K562 (cell line): ENCODE results near the gene BANF2. TPM values are rescaled to one million over a fixed set of nuclear protein-coding genes. Genes with fewer than 3 reads are reported as not detected.

Source experiments
- ARID1B ChIP-seq: fragments of 450-650 bp; IDR thresholded peaks from 2 replicates; pipeline ENCODE4 v1.6.1; 2016; ENCODE audit warnings: antibody characterized with exemption, mild to moderate bottlenecking, inconsistent platforms
- CBX1 ChIP-seq: sonication (generic); IDR thresholded peaks from 2 replicates; pipeline ENCODE4 v1.6.1; 2016; ENCODE audit warnings: antibody characterized with exemption, low read depth, mild to moderate bottlenecking
- CEBPZ ChIP-seq: fragments of 150-350 bp; IDR thresholded peaks from 2 replicates; pipeline ENCODE4 v1.6.1; 2014; ENCODE audit warnings: low read depth, mild to moderate bottlenecking, low read length, borderline replicate concordance
- CTCF ChIP-seq, 3 experiments: IDR thresholded peaks in 2 of 3; conservative IDR thresholded peaks in 1 of 3; 2 replicates each; pipeline ENCODE4 v1.5.1; 2011 to 2012; ENCODE audit warnings: low read length in 3 of 3, mild to moderate bottlenecking in 3 of 3, control low read depth in 2 of 3, improper control_type of control experiment in 1 of 3, inconsistent platforms in 1 of 3, low read depth in 1 of 3, mixed read lengths in 1 of 3, moderate library complexity in 1 of 3; ENCODE audit not compliant: insufficient read depth in 2 of 3
- MBD2 ChIP-seq: sonication (generic); IDR thresholded peaks from 2 replicates; pipeline ENCODE4 v1.6.1; 2016; ENCODE audit warnings: low read depth, borderline replicate concordance
- NEUROD1 ChIP-seq: fragments of 150-350 bp; IDR thresholded peaks from 2 replicates; pipeline ENCODE4 v1.6.1; 2014; ENCODE audit warnings: borderline replicate concordance, low read length, low read depth; ENCODE audit not compliant: partially characterized antibody
- PHF8 ChIP-seq: fragments of 200-600 bp; sonication (generic); IDR thresholded peaks from 2 replicates; pipeline ENCODE4 v1.6.1; 2012; ENCODE audit warnings: mixed run types, mild to moderate bottlenecking, inconsistent platforms, low read length, moderate library complexity, borderline replicate concordance
- RBBP5 ChIP-seq: fragments of 200-600 bp; sonication (generic); IDR thresholded peaks from 2 replicates; pipeline ENCODE4 v1.6.1; 2012; ENCODE audit warnings: borderline replicate concordance, mild to moderate bottlenecking, low read length, control low read depth, inconsistent platforms; ENCODE audit not compliant: insufficient read depth, poor library complexity, severe bottlenecking
- TCF15 ChIP-seq: fragments of 250-450 bp; sonication (Bioruptor Pico); IDR thresholded peaks from 2 replicates; pipeline ENCODE4 v1.8.0; 2022; ENCODE audit warnings: moderate library complexity, mild to moderate bottlenecking, inconsistent platforms
- ZBTB9 ChIP-seq: fragments of 450-650 bp; formaldehyde crosslinking; IDR thresholded peaks from 2 replicates; pipeline ENCODE4 v1.4.0; 2020; ENCODE audit warnings: mild to moderate bottlenecking, moderate library complexity
- ZNF444 ChIP-seq: fragments of 250-450 bp; sonication (Bioruptor Pico); IDR thresholded peaks from 2 replicates; pipeline ENCODE4 v1.4.0; 2020; ENCODE audit warnings: mild to moderate bottlenecking, moderate library complexity
- ZNF507 ChIP-seq: conservative IDR thresholded peaks from 2 replicates; pipeline ENCODE4 v1.6.1; 2017; ENCODE audit warnings: missing genetic modification characterization, missing compliant biosample characterization
- polyA plus RNA-seq, 8 experiments: library from polyadenylated mRNA; depleted of rRNA in 4 of 8; stranded (reverse) in 5 of 8; unstranded in 3 of 8; fragments of >200 nt; fragmentation: Nextera tagmentation in 2 of 8; fragmentation: Illumina TruSeq in 1 of 8; extraction: Ambion mirVana in 2 of 8; extraction: Trizol in 1 of 8; gene quantifications; 2 replicates each; pipeline versions ENCODE4 v1.2.1 to v1.2.3, GENCODE V29; 2011 to 2014; ENCODE audit warnings: inconsistent platforms in 1 of 8, missing spikeins in 1 of 8
- total RNA-seq, 7 experiments: library from RNA; depleted of rRNA in 6 of 7; stranded (reverse); fragments of >200 nt in 6 of 7; fragmentation: Illumina TruSeq in 2 of 7; extraction: Trizol in 2 of 7; gene quantifications; 2 replicates each; pipeline versions ENCODE4 v1.2.1 to v1.2.3, GENCODE V29; 2011 to 2021; ENCODE audit warnings: low replicate concordance in 1 of 7

BANF2 gene
- total and polyA plus RNA-seq, 9 of the 15 experiments (the other 6 are each of a cell fraction or from before 2014, with no cell fraction given) = not detected

- TF ChIP-seq CEBPZ (no peak), PHF8 (no peak), NEUROD1 (no peak), RBBP5 (no peak), CBX1 (no peak), ZNF444 (CRISPR knock-in tag) (no peak), ZNF507 (tag) (no peak), TCF15 (CRISPR knock-in tag) (no peak), ARID1B (no peak), MBD2 (no peak), CTCF (IDR thresholded peaks at IDR 0.05 in 2 of 3, conservative IDR thresholded peaks at IDR 0.05 in 1 of 3; ENCODE audit: insufficient read depth in 2 of 3, low read depth in 1 of 3, low read length in 3 of 3) (no peak), ZBTB9 (CRISPR knock-in tag) (no peak)
These were observed 38.5 kb upstream of the BANF2 start (continued) for GRCh38 chr20:17661121-17661744.
